Ishikawa (cell line): ENCODE data around the gene ATP8A2.
A peak's percentile ranks its signal among the peaks of the same experiment; 100 is the strongest.

Source experiments
- CREB1 ChIP-seq: IDR thresholded peaks from 2 replicates; pipeline ENCODE4 v1.6.1; 2012; ENCODE audit warnings: low read depth
- RAD21 ChIP-seq: IDR thresholded peaks from 2 replicates; pipeline ENCODE4 v1.6.1; 2012; ENCODE audit warnings: low read depth
- TEAD4 ChIP-seq: IDR thresholded peaks from 2 replicates; pipeline ENCODE4 v1.6.1; 2012
- YY1 ChIP-seq: IDR thresholded peaks from 2 replicates; pipeline ENCODE4 v1.6.1; 2012; ENCODE audit warnings: low read depth
- TF ChIP-seq, protein P1 (sequence below): IDR thresholded peaks from 2 replicates; pipeline ENCODE4 v1.6.1; 2012; ENCODE audit warnings: low read depth, mild to moderate bottlenecking
- TF ChIP-seq, protein P2 (sequence below): IDR thresholded peaks from 2 replicates; pipeline ENCODE4 v1.6.1; 2012

DNA sequence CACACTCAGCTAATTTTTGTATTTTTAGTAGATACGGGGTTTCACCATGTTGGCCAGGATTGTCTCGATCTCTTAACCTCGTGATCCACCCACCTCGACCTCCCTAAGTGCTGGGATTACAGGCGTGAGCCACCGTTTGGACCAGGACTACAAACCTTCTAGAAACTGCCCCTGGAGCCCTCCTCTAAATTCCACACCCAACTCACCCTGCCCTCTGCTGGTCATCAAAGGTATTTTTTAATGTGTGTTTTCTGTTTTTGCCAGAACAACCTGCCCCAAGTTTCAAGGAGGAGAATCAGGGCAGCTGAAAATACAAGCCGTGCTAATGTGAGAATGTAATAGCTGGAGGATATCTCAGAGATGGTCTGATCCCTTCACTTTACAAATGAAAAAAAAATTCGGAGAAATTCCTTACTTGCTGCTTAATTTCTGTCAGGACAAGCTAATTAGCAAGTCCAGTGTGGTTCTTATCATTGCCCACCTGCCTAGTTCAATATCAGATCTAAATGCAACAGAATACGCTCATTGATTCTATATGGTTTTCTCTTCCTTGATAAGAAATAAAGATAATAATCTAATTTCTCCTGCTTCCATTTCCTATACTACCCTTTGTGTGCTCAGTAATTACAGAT, 4.1 kb downstream of the ATP8A2 start:
- TF ChIP-seq TEAD4 (no peak), RAD21 (peak; percentile 60), CREB1 (no peak), YY1 (no peak)
- TF ChIP-seq, protein P1, sequence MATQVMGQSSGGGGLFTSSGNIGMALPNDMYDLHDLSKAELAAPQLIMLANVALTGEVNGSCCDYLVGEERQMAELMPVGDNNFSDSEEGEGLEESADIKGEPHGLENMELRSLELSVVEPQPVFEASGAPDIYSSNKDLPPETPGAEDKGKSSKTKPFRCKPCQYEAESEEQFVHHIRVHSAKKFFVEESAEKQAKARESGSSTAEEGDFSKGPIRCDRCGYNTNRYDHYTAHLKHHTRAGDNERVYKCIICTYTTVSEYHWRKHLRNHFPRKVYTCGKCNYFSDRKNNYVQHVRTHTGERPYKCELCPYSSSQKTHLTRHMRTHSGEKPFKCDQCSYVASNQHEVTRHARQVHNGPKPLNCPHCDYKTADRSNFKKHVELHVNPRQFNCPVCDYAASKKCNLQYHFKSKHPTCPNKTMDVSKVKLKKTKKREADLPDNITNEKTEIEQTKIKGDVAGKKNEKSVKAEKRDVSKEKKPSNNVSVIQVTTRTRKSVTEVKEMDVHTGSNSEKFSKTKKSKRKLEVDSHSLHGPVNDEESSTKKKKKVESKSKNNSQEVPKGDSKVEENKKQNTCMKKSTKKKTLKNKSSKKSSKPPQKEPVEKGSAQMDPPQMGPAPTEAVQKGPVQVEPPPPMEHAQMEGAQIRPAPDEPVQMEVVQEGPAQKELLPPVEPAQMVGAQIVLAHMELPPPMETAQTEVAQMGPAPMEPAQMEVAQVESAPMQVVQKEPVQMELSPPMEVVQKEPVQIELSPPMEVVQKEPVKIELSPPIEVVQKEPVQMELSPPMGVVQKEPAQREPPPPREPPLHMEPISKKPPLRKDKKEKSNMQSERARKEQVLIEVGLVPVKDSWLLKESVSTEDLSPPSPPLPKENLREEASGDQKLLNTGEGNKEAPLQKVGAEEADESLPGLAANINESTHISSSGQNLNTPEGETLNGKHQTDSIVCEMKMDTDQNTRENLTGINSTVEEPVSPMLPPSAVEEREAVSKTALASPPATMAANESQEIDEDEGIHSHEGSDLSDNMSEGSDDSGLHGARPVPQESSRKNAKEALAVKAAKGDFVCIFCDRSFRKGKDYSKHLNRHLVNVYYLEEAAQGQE: no peak
- TF ChIP-seq, protein P2, sequence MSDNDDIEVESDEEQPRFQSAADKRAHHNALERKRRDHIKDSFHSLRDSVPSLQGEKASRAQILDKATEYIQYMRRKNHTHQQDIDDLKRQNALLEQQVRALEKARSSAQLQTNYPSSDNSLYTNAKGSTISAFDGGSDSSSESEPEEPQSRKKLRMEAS: no peak
